ENCODE data around the gene ADAMTS16.

ADAMTS16 gene

GRCh38 chr5:5221724-5222123, 81.6 kb downstream of the ADAMTS16 start:
- TF ChIP-seq CTCF (IDR thresholded peaks at IDR 0.05; ENCODE audit: low read depth, low read length), result no peak
- Histone ChIP-seq H3K27me3 (ENCODE audit: insufficient read depth, low read depth, severe bottlenecking) (peaks cover 91% of the 10 kb centered on the region), H3K27ac (no peak overlapping the region), H3K4me3 (ENCODE audit: low read depth, low read length) (no peak overlapping the region), H3K36me3 (no peaks in the 10 kb centered on the region), H3K9me3 (ENCODE audit: severe bottlenecking) (no peaks in the 10 kb centered on the region)
- DNase-seq, result no peak

GRCh38 chr5:5231576-5231975, 91.4 kb downstream of the ADAMTS16 start:
- TF ChIP-seq CTCF (IDR thresholded peaks at IDR 0.05; ENCODE audit: low read depth, low read length), result no peak
- Histone ChIP-seq H3K4me3 (ENCODE audit: low read depth, low read length) (no peak overlapping the region), H3K36me3 (no peaks in the 10 kb centered on the region), H3K9me3 (ENCODE audit: severe bottlenecking) (peaks cover 2% of the 10 kb centered on the region), H3K27me3 (ENCODE audit: insufficient read depth, low read depth, severe bottlenecking) (peaks cover 93% of the 10 kb centered on the region), H3K27ac (no peak overlapping the region)
- DNase-seq, result no peak

- TF ChIP-seq CTCF (IDR thresholded peaks at IDR 0.05; ENCODE audit: low read depth, low read length), result no peak
- no peak for DNase-seq
- Histone ChIP-seq H3K27me3 (ENCODE audit: insufficient read depth, low read depth, severe bottlenecking) (peaks cover 96% of the 10 kb centered on the region), H3K4me3 (ENCODE audit: low read depth, low read length) (no peak overlapping the region), H3K27ac (no peak overlapping the region), H3K36me3 (no peaks in the 10 kb centered on the region), H3K9me3 (ENCODE audit: severe bottlenecking) (peaks cover 2% of the 10 kb centered on the region)
Observed at GRCh38 chr5:5234912-5235311, 94.8 kb downstream of the ADAMTS16 start.

- H3K9me3 ChIP-seq (ENCODE audit: severe bottlenecking), result peaks cover 2% of the 10 kb centered on the region
- no peak for DNase-seq
- no peak for TF ChIP-seq CTCF (IDR thresholded peaks at IDR 0.05; ENCODE audit: low read depth, low read length)
- peaks cover 96% of the 10 kb centered on the region for H3K27me3 ChIP-seq (ENCODE audit: insufficient read depth, low read depth, severe bottlenecking)
- no peaks in the 10 kb centered on the region for H3K36me3 ChIP-seq
- H3K27ac ChIP-seq, result no peak overlapping the region
- H3K4me3 ChIP-seq (ENCODE audit: low read depth, low read length), result no peak overlapping the region
Observed at GRCh38 chr5:5235685-5236084, 95.6 kb downstream of the ADAMTS16 start.

GRCh38 chr5:5239191-5239590, 99.1 kb downstream of the ADAMTS16 start:
- no peak for TF ChIP-seq CTCF (IDR thresholded peaks at IDR 0.05; ENCODE audit: low read depth, low read length)
- Histone ChIP-seq H3K36me3 (no peaks in the 10 kb centered on the region), H3K9me3 (ENCODE audit: severe bottlenecking) (no peaks in the 10 kb centered on the region), H3K27ac (no peak overlapping the region), H3K27me3 (ENCODE audit: insufficient read depth, low read depth, severe bottlenecking) (peaks cover 86% of the 10 kb centered on the region), H3K4me3 (ENCODE audit: low read depth, low read length) (no peak overlapping the region)
- DNase-seq, result no peak

- no peak overlapping the region for H3K27ac ChIP-seq
- H3K27me3 ChIP-seq (ENCODE audit: insufficient read depth, low read depth, severe bottlenecking), result peaks cover 76% of the 10 kb centered on the region
- DNase-seq, result no peak
- H3K9me3 ChIP-seq (ENCODE audit: severe bottlenecking), result no peaks in the 10 kb centered on the region
- no peak overlapping the region for H3K4me3 ChIP-seq (ENCODE audit: low read depth, low read length)
- no peak for TF ChIP-seq CTCF (IDR thresholded peaks at IDR 0.05; ENCODE audit: low read depth, low read length)
- no peaks in the 10 kb centered on the region for H3K36me3 ChIP-seq
Observed at GRCh38 chr5:5240234-5240633, 100.1 kb downstream of the ADAMTS16 start.
